ENCODE results near the gene SMARCAL1.

The SMARCAL1 gene

GRCh38 chr2:216532562-216532961 is 120.3 kb downstream of the SMARCAL1 start:
- TF ChIP-seq ZNF140 (tag by site-specific recombination; IDR thresholded peaks at IDR 0.05): no peak
- TF ChIP-seq ZNF677 (tag by site-specific recombination; IDR thresholded peaks at IDR 0.05): no peak
- TF ChIP-seq ZNF433 (tag by site-specific recombination; IDR thresholded peaks at IDR 0.05; ENCODE audit: low read depth): no peak
- TF ChIP-seq ZSCAN5A (tag by site-specific recombination; IDR thresholded peaks at IDR 0.05): no peak
- no peak for TF ChIP-seq ZNF266 (tag by site-specific recombination; IDR thresholded peaks at IDR 0.05; ENCODE audit: low read depth)
- no peak for TF ChIP-seq KLF16 (tag by site-specific recombination; IDR thresholded peaks at IDR 0.05)
- TF ChIP-seq ZBTB10 (tag by site-specific recombination; IDR thresholded peaks at IDR 0.05): no peak
- TF ChIP-seq ZNF518A (tag by site-specific recombination; conservative IDR thresholded peaks at IDR 0.05; ENCODE audit: low read depth): no peak
- no peak for TF ChIP-seq ZNF24 (tag by site-specific recombination; IDR thresholded peaks at IDR 0.05)
- no peak for TF ChIP-seq ZNF366 (tag by site-specific recombination; conservative IDR thresholded peaks at IDR 0.05)
- TF ChIP-seq SALL2 (tag by site-specific recombination; IDR thresholded peaks at IDR 0.05; ENCODE audit: borderline replicate concordance): no peak
- no peak for TF ChIP-seq ZNF837 (tag by site-specific recombination; IDR thresholded peaks at IDR 0.05)
- no peak for TF ChIP-seq ZNF341 (tag by site-specific recombination; IDR thresholded peaks at IDR 0.05; ENCODE audit: low read depth)
- no peak for TF ChIP-seq ZBTB8A (tag by site-specific recombination; IDR thresholded peaks at IDR 0.05)
- no peaks in the 10 kb centered on the region for H3K9me3 ChIP-seq (ENCODE audit: control insufficient read depth, insufficient read depth, low read depth, low read length)
- H3K4me3 ChIP-seq (ENCODE audit: low read depth, low read length): no peak overlapping the region
- peaks cover 5% of the 10 kb centered on the region; the same call in 1 of the 2 replicates for H3K4me1 ChIP-seq (ENCODE audit: control insufficient read depth, insufficient read depth, low read length)
- ChIA-PET POLR2A (no interaction called here), CTCF (interaction anchor here (0.5 to 2.2 kb wide), 3 partner anchors 14 to 399 kb away, joined by 3 to 22 read pairs (median 3); no protein-coding TSS in a partner anchor)
- no peak overlapping the region for H3K27ac ChIP-seq (ENCODE audit: extremely low read depth, low read depth, low read length)
- no peaks in the 10 kb centered on the region for H3K36me3 ChIP-seq (ENCODE audit: control insufficient read depth in 2 of 2, insufficient read depth in 1 of 2, low read length in 2 of 2)

All from HEK293 (cell line).